ENCODE data around the gene PACSIN3.

The PACSIN3 gene

GRCh38 chr11:47139878-47140277 is 46.4 kb downstream of the PACSIN3 start:
- TF ChIP-seq CTCF (IDR thresholded peaks at IDR 0.05; ENCODE audit: low read depth, low read length, missing control alignments): no peak
- in situ Hi-C loops (cut with HindIII; ENCODE audit: low sequenced_read_pairs): no loop called here
- DNase-seq (ENCODE audit: low read depth): no peak
- H3K4me3 ChIP-seq (ENCODE audit: low read depth, low read length): no peak overlapping the region

- in situ Hi-C loops (cut with HindIII; ENCODE audit: low sequenced_read_pairs): no loop called here
- H3K4me3 ChIP-seq (ENCODE audit: low read depth, low read length): no peak overlapping the region
- no peak for DNase-seq (ENCODE audit: low read depth)
- TF ChIP-seq CTCF (IDR thresholded peaks at IDR 0.05; ENCODE audit: low read depth, low read length, missing control alignments): no peak
These were observed 48.8 kb downstream of the PACSIN3 start for GRCh38 chr11:47137476-47137875.

GRCh38 chr11:47136921-47137320 is 49.3 kb downstream of the PACSIN3 start:
- no peak for TF ChIP-seq CTCF (IDR thresholded peaks at IDR 0.05; ENCODE audit: low read depth, low read length, missing control alignments)
- in situ Hi-C loops (cut with HindIII; ENCODE audit: low sequenced_read_pairs): no loop called here
- no peak for DNase-seq (ENCODE audit: low read depth)
- H3K4me3 ChIP-seq (ENCODE audit: low read depth, low read length): no peak overlapping the region

GRCh38 chr11:47136327-47136726 is 49.9 kb downstream of the PACSIN3 start:
- in situ Hi-C loops (cut with HindIII; ENCODE audit: low sequenced_read_pairs): no loop called here
- TF ChIP-seq CTCF (IDR thresholded peaks at IDR 0.05; ENCODE audit: low read depth, low read length, missing control alignments): no peak
- DNase-seq (ENCODE audit: low read depth): no peak
- H3K4me3 ChIP-seq (ENCODE audit: low read depth, low read length): no peak overlapping the region

GRCh38 chr11:47132981-47133380 is 53.3 kb downstream of the PACSIN3 start:
- in situ Hi-C loops (cut with HindIII; ENCODE audit: low sequenced_read_pairs): no loop called here
- TF ChIP-seq CTCF (IDR thresholded peaks at IDR 0.05; ENCODE audit: low read depth, low read length, missing control alignments): no peak
- H3K4me3 ChIP-seq (ENCODE audit: low read depth, low read length): no peak overlapping the region
- DNase-seq (ENCODE audit: low read depth): no peak

GRCh38 chr11:47132490-47132889 is 53.7 kb downstream of the PACSIN3 start:
- no peak for TF ChIP-seq CTCF (IDR thresholded peaks at IDR 0.05; ENCODE audit: low read depth, low read length, missing control alignments)
- DNase-seq (ENCODE audit: low read depth): no peak
- no peak overlapping the region for H3K4me3 ChIP-seq (ENCODE audit: low read depth, low read length)
- in situ Hi-C loops (cut with HindIII; ENCODE audit: low sequenced_read_pairs): no loop called here

- no peak for TF ChIP-seq CTCF (IDR thresholded peaks at IDR 0.05; ENCODE audit: low read depth, low read length, missing control alignments)
- in situ Hi-C loops (cut with HindIII; ENCODE audit: low sequenced_read_pairs): no loop called here
- no peak for DNase-seq (ENCODE audit: low read depth)
- H3K4me3 ChIP-seq (ENCODE audit: low read depth, low read length): no peak overlapping the region
These were observed 55.1 kb downstream of the PACSIN3 start for GRCh38 chr11:47131136-47131535.
